DOHH2 (cell line): ENCODE results near the gene GDPD2.

Experiments used
- CTCF ChIP-seq: fragments of 200-600 bp; sonication (generic); IDR thresholded peaks from one replicate; pipeline ENCODE4 v1.5.1; 2014; ENCODE audit warnings: antibody characterized with exemption, mild to moderate bottlenecking, low read depth, low read length; ENCODE audit not compliant: poor library complexity, severe bottlenecking
- EZH2phosphoT487 ChIP-seq: fragments of 200-600 bp; sonication (generic); IDR thresholded peaks from 2 replicates; pipeline ENCODE4 v1.6.1; 2017; ENCODE audit warnings: borderline replicate concordance, mild to moderate bottlenecking, antibody characterized with exemption, low read length, moderate library complexity, mixed read lengths

GRCh38 chrX:70453024-70453618 lies 30.0 kb downstream of the GDPD2 start:
- TF ChIP-seq CTCF: no peak
- no peak for TF ChIP-seq EZH2phosphoT487
